Heart left ventricle (tissue), 16 donors: ENCODE measurements around the gene ERCC4. TPM values are rescaled to one million over a fixed set of nuclear protein-coding genes. Genes with fewer than 3 reads are reported as not detected.
A peak's percentile ranks its signal among the peaks of the same experiment; 100 is the strongest.

Experiments used
- ATAC-seq, 4 donors: fragments of 200-7000 bp; cut with Tn5 transposase; one replicate each; pipeline ENCODE4 v1.9.1; 2020 to 2022; ENCODE audit warnings: moderate library complexity in 4 of 4, mild to moderate bottlenecking in 3 of 4, moderate number of reproducible peaks in 1 of 4
- DNase-seq, 5 donors: peaks; one replicate each; pipeline ENCODE4 v3.0.0-alpha.2; 2020
- H3K27ac ChIP-seq, 12 donors: fragments of 200-600 bp; sonication (generic) in 4 of 12; one replicate each; pipeline versions ENCODE4 v1.5.0 to v1.8.0; 2016 to 2022; ENCODE audit warnings: mild to moderate bottlenecking in 2 of 12
- H3K27me3 ChIP-seq, 9 donors: fragments of 200-600 bp; sonication (generic) in 2 of 9; one replicate each; pipeline versions ENCODE4 v1.5.1 to v1.8.0; 2016 to 2022; ENCODE audit warnings: mild to moderate bottlenecking in 3 of 9
- H3K36me3 ChIP-seq, 9 donors: fragments of 200-600 bp; sonication (generic) in 2 of 9; one replicate each; pipeline versions ENCODE4 v1.5.0 to v1.8.0; 2018 to 2022; ENCODE audit warnings: mild to moderate bottlenecking in 2 of 9
- H3K4me1 ChIP-seq, 12 donors: fragments of 200-600 bp; sonication (generic) in 4 of 12; one replicate each; pipeline versions ENCODE4 v1.5.0 to v1.8.0; 2016 to 2022; ENCODE audit warnings: mild to moderate bottlenecking in 3 of 12
- H3K4me3 ChIP-seq, 12 donors: fragments of 200-600 bp; sonication (generic) in 4 of 12; one replicate each; pipeline versions ENCODE4 v1.5.0 to v1.8.0; 2017 to 2022; ENCODE audit warnings: mild to moderate bottlenecking in 9 of 12, moderate library complexity in 4 of 12
- H3K9me3 ChIP-seq, 12 donors: fragments of 200-600 bp; sonication (generic) in 4 of 12; one replicate each; pipeline versions ENCODE4 v1.5.0 to v1.8.0; 2016 to 2022; ENCODE audit warnings: mild to moderate bottlenecking in 1 of 12
- POLR2A ChIP-seq, 2 donors: fragments of 450-650 bp; IDR thresholded peaks; one replicate each; pipeline ENCODE4 v1.6.1; 2017; ENCODE audit warnings: antibody characterized with exemption in 2 of 2, mild to moderate bottlenecking in 2 of 2, moderate library complexity in 2 of 2
- WGBS, 4 donors: extraction: QIAGEN DNeasy Blood & Tissue Kit in 2 of 4; methylation state at CpG; one replicate each; pipeline versions ENCODE4 v1.1.5 to v1.1.7; 2013 to 2018; 5-methylcytosine and 5-hydroxymethylcytosine counted together
- intact Hi-C, 10 donors: fragments of 100-400 bp; cut with DNase I; formaldehyde crosslinking; loops; one replicate each; pipeline versions ENCODE4 v1.11.1 to v1.14.2; 2022
- polyA plus RNA-seq, 2 donors: library from polyadenylated mRNA; stranded (reverse); fragments of 200-250 nt; gene quantifications; one replicate each; pipeline ENCODE4 v1.2.3, GENCODE V29; 2013
- total RNA-seq, 9 donors: library from RNA; depleted of rRNA in 2 of 9; stranded (reverse); fragments of >200 nt in 2 of 9; fragmentation: NEBNext Ultra II Directional in 3 of 9; extraction: Animal tissue kit (Norgen Biotek cat#: 25700) in 3 of 9; gene quantifications; one replicate each; pipeline versions ENCODE4 v1.1.0 to v1.2.4, GENCODE V29; 2016 to 2023
- TF ChIP-seq, protein P1 (sequence below), 12 donors: fragments of 200-600 bp; sonication (generic) in 4 of 12; IDR thresholded peaks; one replicate each; pipeline versions ENCODE4 v1.5.0 to v1.8.0; 2018 to 2022; ENCODE audit warnings: antibody characterized with exemption in 12 of 12, mild to moderate bottlenecking in 5 of 12
- donor health status: ischemic (EF 13 %, LVEDD 7.1; RV severe dilation, severe dysfunction).
- donor health status: healthy with polysubstance abuse.
- donor health status: DM: no; HTN: yes; CAD: no.
- donor health status: DM: no; HTN: no; CAD: no.
- donor health status: ischemic (EF 25% LVEDD 6.9; RV normal size, moderate dysfunction).
- donor health status: ischemic (EF 25% LVEDD 5.7; RV mildly dilated, moderate dysfunction).
- donor health status: healthy.
- donor health status: DM: yes; HTN: yes; CAD: no.
- donor health status: ischemic (EF 35%, LVEDD 5.7; RV mildly dilated, moderate dysfunction).
- donor health status: nonischemic (EF 11% LVEDD 7.7; RV severe dilation, severe dysfunction).
- donor health status: DM: yes; HTN: yes; CAD: no.
- donor health status: PGD.
- donor health status: ischemic (EF 29% LVEDD 5.4; RV normal size, mild dysfunction).
- donor health status: nonischemic (EF 23%, LVEDD 6.1; RV moderate dilation, normal function).

The ERCC4 gene
- total and polyA plus RNA-seq, 11 donors: 1.4 to 15.2 (median 8.1) TPM

DNA sequence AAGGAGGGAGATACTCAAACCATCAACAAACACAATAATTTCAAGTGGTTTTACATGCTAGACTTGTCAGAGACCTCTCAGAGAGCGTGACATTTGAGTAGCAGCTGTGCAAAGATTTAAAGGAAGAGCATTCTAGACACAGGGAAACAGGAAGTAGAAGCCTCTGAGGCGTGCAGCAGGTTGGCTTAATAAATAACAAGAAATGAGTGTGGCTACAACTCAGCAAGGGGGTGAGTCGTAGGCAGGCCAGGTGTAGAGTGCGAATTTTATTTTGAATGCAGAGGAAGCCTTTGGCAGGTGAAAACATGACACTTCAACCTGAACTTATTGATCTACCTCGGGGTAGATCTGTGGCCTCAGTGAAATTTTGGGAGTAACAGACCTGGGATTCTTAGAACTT lies 78.0 kb downstream of the ERCC4 start:
- no peaks in the 10 kb centered on the region for H3K36me3 ChIP-seq
- intact Hi-C loops: loop anchor here in 3 of 10 donors (5.0 kb wide), 2 partner anchors 61 to 189 kb away; no protein-coding TSS in a partner anchor
- ATAC-seq: no peak
- no peaks in the 10 kb centered on the region for H3K9me3 ChIP-seq
- H3K4me1 ChIP-seq: peaks cover 0 to 70% (median 47%) of the 10 kb centered on the region in 12 donors
- no peaks in the 10 kb centered on the region for H3K27me3 ChIP-seq
- WGBS, 4 donors: 56 to 76% (median 65%) methylated on average over 5 of the region's 5 CpGs
- no peak for DNase-seq
- no peak overlapping the region for H3K4me3 ChIP-seq
- TF ChIP-seq, protein P1, sequence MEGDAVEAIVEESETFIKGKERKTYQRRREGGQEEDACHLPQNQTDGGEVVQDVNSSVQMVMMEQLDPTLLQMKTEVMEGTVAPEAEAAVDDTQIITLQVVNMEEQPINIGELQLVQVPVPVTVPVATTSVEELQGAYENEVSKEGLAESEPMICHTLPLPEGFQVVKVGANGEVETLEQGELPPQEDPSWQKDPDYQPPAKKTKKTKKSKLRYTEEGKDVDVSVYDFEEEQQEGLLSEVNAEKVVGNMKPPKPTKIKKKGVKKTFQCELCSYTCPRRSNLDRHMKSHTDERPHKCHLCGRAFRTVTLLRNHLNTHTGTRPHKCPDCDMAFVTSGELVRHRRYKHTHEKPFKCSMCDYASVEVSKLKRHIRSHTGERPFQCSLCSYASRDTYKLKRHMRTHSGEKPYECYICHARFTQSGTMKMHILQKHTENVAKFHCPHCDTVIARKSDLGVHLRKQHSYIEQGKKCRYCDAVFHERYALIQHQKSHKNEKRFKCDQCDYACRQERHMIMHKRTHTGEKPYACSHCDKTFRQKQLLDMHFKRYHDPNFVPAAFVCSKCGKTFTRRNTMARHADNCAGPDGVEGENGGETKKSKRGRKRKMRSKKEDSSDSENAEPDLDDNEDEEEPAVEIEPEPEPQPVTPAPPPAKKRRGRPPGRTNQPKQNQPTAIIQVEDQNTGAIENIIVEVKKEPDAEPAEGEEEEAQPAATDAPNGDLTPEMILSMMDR (IDR thresholded peaks at IDR 0.05): no peak
- no peak for TF ChIP-seq POLR2A (IDR thresholded peaks at IDR 0.05)
- peak overlapping the region in 8 of 12 donors; percentile 14 to 90 (median 82) for H3K27ac ChIP-seq

DNA sequence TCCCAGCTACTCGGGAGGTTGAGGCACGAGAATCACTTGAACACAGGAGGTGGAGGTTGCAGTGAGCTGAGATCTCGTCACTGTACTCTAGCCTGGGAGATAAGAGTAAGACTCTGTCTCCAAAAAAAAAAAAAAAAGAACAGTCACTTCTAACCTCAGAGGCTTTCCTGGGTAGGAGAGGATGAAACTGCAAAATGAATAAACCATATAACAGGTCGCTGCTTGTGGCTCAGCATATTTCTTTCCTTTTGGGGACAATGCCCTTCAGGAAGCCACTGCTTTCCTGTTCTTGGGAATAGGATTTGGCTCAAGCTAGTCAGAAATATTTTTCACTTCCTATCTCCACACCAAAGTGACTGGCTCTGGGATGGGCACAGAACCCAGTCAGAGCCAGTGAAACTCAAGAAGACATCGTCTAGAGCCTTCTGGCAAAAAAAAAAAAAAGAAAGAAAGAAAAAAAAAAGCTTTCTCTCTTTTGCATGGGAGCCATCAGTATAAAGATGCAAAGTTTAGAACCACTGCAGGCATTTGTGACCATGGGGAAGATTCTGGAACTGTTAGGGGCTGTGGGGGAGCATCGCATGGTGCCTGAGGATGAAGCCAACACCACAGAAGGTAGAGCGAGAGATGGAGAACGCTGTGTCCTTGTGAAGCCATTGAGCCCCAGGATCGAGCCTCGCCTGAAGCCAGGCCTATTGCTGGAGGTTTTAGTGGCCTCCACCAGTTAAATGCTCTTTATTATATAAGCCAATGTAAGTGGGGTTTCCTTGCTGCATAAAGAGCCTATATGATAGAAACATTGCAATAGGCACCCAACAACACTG lies 79.3 kb downstream of the ERCC4 start:
- TF ChIP-seq POLR2A (IDR thresholded peaks at IDR 0.05): no peak
- TF ChIP-seq, protein P1 (IDR thresholded peaks at IDR 0.05): no peak
- H3K36me3 ChIP-seq: no peaks in the 10 kb centered on the region
- no peaks in the 10 kb centered on the region for H3K9me3 ChIP-seq
- 44 to 53% (median 49%) methylated on average over 10 of the region's 10 CpGs for WGBS, 4 donors
- H3K27ac ChIP-seq: peak overlapping the region; percentile 70 to 90 (median 82)
- intact Hi-C loops: loop anchor here in 3 of 10 donors (5.0 kb wide), 2 partner anchors 62 to 188 kb away; no protein-coding TSS in a partner anchor
- DNase-seq (no peak), ATAC-seq (no peak)
- H3K27me3 ChIP-seq: no peaks in the 10 kb centered on the region
- H3K4me3 ChIP-seq: no peak overlapping the region
- H3K4me1 ChIP-seq: peaks cover 0 to 76% (median 51%) of the 10 kb centered on the region in 12 donors

DNA sequence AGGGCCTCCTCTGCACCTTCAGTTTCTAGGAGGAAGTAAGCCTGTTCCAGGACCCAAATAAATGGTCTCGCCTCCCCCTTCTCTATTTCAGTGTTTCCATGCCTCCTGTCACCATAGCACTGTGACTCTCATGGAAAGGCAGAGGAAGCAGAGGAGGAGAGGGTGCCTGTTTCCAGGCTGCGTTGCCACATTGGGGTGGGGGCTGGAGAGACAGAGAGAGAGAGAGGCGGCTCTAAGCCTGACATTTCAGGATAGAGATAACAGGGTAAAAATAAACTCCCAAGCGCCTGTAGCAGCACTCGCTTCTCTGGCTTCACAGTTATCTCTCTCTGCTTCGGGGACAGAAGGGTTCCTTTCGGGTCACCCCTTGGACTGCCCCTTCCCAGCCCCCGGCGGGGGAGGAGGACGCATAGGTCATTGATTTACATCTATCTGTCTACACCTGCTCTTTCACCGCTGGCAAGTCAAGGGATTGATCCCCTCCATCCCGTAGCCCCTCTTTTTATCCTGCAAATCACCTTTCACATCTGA lies 80.0 kb downstream of the ERCC4 start:
- TF ChIP-seq POLR2A (IDR thresholded peaks at IDR 0.05): no peak
- TF ChIP-seq, protein P1 (IDR thresholded peaks at IDR 0.05): no peak
- Histone ChIP-seq H3K4me3 (peak overlapping the region in 3 of 12 donors; percentile 7 to 15 (median 13)), H3K27me3 (no peaks in the 10 kb centered on the region), H3K4me1 (peaks cover 0 to 78% (median 51%) of the 10 kb centered on the region in 12 donors), H3K36me3 (no peaks in the 10 kb centered on the region), H3K9me3 (no peaks in the 10 kb centered on the region), H3K27ac (peak overlapping the region; percentile 70 to 90 (median 82))
- ATAC-seq (peak; percentile 86 to 90 (median 88)), DNase-seq (peak in 4 of 5 donors; percentile 68 to 81 (median 73))
- intact Hi-C loops: loop anchor here in 8 of 10 donors (5.0 to 10.0 kb wide), 9 partner anchors 43 to 187 kb away; partner anchors contain the start of genes MRTFB (in 4 of the 8) and ERCC4 (in 2 of the 8)
- WGBS, 4 donors: 31 to 38% (median 36%) methylated on average over 12 of the region's 12 CpGs

DNA sequence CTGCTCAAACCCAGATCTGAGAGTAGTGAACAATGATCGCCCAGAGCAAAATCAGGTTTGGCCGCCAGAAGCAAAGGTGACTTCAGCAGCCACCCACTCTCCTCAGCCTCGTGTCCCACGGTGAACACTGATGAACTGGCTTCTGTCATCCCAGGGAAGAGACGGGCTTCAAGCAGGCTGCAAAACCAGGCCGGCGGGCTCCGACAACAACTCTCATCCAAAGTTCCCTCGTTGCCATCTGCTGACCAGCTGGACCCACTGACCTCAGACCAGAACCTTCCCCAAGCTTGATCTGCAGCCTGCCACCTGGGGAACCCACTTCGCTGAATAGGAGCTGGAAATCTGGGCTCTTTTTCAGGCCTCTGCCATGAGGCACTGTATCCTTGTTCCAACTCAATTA lies 81.6 kb downstream of the ERCC4 start:
- H3K27ac ChIP-seq: peak overlapping the region in 1 of 12 donors; percentile 85
- H3K36me3 ChIP-seq: no peaks in the 10 kb centered on the region
- WGBS, 4 donors: 92 to 96% (median 94%) methylated on average over 10 of the region's 10 CpGs
- intact Hi-C loops: loop anchor here in 7 of 10 donors (5.0 to 10.0 kb wide), 9 partner anchors 44 to 186 kb away; partner anchors contain the start of genes MRTFB (in 4 of the 7) and ERCC4 (in 2 of the 7)
- DNase-seq (no peak), ATAC-seq (no peak)
- no peaks in the 10 kb centered on the region for H3K9me3 ChIP-seq
- H3K4me1 ChIP-seq: peaks cover 0 to 80% (median 50%) of the 10 kb centered on the region in 12 donors
- no peak overlapping the region for H3K4me3 ChIP-seq
- H3K27me3 ChIP-seq: no peaks in the 10 kb centered on the region
- no peak for TF ChIP-seq POLR2A (IDR thresholded peaks at IDR 0.05)
- TF ChIP-seq, protein P1 (IDR thresholded peaks at IDR 0.05): no peak
